ENCODE data around the gene COL13A1.

COL13A1 gene

DNA sequence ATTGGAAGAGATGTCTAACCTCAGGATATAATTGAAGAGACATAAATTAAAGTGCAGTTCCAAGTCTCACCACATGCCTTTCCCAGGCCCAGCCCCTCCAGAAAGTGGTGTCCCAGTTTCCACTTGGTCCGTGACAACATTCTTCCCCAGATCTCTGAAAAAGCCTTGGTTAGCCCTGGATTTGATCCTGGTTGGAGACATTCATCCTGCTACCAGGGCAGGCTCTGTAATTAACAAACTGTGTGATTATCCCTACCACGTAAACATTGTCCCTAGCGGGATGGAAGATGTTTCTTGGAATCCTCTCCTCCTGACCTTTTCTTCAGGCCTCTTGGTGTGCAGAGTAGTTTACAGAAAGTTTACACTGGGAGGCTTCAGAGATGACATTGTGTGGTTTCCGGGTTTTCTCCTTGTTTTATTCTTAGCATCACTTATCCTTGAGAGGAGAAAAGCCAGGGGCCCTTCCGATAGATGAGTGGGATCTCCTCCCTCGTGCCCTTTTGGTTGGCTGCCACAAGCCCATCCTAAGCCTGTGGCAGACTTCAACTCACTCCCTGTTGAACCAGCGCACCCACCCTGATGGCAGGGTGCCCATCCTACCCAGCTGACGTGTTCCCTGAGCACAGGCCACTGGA is 83.8 kb downstream of the COL13A1 start:
- no peak for DNase-seq (ENCODE audit: low read depth)

- DNase-seq (ENCODE audit: low read depth), result no peak
These were observed 87.3 kb downstream of the COL13A1 start for GRCh38 chr10:69888882-69889584.

- DNase-seq (ENCODE audit: low read depth), result no peak
These were observed 88.5 kb downstream of the COL13A1 start for GRCh38 chr10:69890065-69890847.

GRCh38 chr10:69891057-69891617 is 89.4 kb downstream of the COL13A1 start:
- DNase-seq (ENCODE audit: low read depth), result no peak

- DNase-seq (ENCODE audit: low read depth), result no peak
These were observed 90.7 kb downstream of the COL13A1 start for GRCh38 chr10:69892406-69892805.

DNA sequence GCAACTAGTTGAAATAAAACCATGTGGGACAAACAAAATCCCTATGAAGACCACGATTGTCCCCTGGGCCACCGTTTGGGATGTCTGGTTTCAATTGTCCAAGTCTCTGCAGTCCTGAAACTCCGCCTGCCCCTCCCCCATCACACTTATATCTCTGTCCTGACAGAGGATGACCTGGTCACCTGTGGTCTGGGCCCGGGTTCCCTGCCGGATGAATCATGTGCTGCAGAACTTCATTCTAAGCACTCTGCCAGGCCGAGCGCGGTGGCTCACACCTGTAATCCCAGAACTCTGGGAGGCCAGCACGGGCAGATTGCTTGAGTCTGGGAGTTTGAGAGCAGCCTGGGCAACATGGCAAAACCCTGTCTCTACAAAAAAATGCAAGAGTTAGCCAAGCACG is 91.1 kb downstream of the COL13A1 start:
- DNase-seq (ENCODE audit: low read depth), result no peak

DNA sequence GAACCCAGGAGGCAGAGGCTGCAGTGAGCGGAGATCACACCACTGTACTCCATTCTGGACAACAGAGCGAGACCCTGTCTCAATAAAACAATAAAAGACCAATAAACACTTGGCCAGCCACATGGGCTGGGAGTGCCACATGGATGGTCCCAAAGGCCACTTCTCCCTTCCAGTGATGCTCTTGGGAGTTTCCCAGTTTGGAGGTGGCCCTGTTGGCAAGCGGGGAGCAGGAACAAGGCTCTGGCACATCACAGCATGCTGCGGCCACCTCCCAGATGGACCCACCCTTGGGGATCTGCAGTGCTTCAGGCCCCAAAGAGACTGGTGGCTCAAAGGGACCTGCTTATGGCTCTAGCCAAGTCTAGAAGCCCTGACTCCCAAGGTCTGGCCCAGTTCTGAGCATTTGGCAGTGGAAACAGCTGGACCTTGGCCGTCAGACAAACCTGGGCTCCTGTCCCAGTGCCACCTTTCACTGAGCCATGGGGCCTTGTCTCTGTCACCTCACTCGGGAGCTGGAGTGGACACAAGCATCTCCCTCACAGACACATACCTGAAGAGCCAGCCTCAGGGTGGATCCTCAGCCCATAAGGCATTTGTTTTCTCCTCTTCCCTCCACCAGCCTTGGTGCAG is 91.7 kb downstream of the COL13A1 start:
- DNase-seq (ENCODE audit: low read depth), result no peak

GRCh38 chr10:69894156-69894555 is 92.5 kb downstream of the COL13A1 start:
- no peak for DNase-seq (ENCODE audit: low read depth)

DNA sequence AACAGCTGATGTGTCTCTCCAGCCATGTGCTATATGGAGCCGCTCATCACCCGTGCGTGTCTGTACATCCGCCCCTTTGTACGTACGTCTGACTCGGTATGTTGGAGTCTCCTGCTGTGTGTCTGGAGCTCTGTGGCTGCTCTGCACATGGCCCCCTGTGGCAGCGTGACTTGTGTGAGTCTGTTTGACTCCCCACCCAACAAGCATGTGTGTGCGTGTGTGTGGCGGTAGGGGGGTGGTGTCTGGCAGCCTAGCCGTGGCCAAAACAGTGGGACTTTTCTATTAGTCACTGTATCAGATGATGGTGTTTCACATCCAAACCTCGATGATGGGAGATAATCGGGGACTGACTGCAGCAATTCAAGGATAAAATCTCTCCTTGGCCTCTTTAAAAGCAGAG is 94.1 kb downstream of the COL13A1 start:
- no peak for DNase-seq (ENCODE audit: low read depth)

GRCh38 chr10:69896606-69897231 is 95.0 kb downstream of the COL13A1 start:
- DNase-seq (ENCODE audit: low read depth), result no peak

- DNase-seq (ENCODE audit: low read depth), result no peak
These were observed 95.7 kb downstream of the COL13A1 start for GRCh38 chr10:69897432-69897831.

GRCh38 chr10:69897999-69898398 is 96.3 kb downstream of the COL13A1 start:
- no peak for DNase-seq (ENCODE audit: low read depth)

DNA sequence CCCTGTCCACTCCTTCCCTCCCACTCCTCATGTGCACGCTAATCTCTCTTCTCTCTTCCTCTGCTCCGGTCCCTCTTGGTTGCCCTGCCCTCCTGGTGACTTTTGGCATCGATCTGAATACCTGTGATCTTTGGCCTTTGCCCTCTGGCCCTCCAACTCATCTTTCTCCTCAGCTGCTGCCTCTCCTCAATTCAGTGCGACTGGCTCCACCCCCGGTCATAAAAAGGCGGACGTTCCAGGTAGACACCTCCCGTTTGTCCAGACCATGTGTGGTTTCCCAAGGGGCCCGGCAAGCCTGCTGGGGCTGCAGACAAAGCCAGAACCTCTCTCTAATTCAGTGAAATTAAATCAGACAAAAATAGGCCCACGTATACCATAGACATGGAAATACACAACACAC is 96.8 kb downstream of the COL13A1 start:
- no peak for DNase-seq (ENCODE audit: low read depth)

DNA sequence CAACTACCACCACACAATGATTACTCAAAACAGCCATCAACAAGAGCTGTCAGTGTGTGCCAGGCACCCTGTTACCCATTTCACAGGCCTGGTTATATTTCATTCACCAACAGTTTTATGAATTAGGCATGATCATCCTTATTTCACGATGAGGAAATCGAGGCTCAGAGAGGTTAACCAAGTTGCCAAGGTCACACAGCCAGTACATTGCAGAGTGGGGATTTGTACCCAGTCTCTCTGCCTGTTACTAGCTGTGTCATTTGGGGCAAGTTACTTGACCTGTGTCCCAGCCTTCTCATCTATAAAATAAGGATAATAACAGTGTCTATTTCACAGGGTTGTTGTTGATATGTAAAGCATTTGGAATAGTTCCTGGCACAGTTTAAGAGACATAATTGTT is 97.2 kb downstream of the COL13A1 start:
- DNase-seq (ENCODE audit: low read depth), result no peak

DNA sequence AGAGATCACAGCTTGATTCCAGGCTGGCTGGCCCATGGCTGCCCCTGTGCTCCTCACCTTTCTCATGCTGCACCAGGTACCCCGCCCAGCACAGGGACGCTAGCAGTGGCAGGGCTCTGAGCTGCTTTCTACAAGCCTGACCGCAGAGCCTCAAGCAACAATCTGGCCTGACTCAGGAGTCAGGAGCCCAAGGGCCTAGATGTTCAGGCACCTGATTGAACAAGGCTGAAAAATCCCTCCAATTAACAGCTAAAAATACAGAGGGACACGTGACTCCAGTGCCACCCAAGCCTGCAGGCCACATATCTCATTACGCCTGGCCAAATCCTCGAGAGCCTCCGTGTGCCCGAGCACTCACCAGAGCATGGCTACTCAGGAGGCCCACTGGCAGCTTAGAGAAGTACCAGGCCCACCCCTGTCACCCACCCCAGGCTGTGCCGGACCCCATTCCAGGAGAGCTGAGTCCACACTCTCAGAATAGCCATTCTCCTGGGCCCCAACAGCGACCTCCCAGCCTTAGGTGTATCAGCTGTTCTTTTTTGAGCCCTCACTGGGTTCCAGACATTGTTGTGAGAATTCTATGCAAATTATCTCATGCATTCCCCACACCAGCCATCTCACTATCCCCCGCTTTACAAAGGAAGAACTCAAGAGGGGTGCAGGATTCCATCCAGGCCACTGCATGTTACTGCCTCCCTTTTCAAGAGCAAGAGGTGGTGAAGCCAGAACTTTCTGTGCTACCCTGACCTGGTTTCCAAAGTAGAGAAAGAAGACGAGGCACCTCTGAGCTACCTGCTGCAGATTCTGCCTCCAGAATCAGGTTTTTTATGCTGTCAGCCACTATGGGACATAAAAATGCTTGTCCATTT is 98.3 kb downstream of the COL13A1 start:
- DNase-seq (ENCODE audit: low read depth), result no peak

GRCh38 chr10:69901022-69901421 is 99.3 kb downstream of the COL13A1 start:
- DNase-seq (ENCODE audit: low read depth), result no peak

DNA sequence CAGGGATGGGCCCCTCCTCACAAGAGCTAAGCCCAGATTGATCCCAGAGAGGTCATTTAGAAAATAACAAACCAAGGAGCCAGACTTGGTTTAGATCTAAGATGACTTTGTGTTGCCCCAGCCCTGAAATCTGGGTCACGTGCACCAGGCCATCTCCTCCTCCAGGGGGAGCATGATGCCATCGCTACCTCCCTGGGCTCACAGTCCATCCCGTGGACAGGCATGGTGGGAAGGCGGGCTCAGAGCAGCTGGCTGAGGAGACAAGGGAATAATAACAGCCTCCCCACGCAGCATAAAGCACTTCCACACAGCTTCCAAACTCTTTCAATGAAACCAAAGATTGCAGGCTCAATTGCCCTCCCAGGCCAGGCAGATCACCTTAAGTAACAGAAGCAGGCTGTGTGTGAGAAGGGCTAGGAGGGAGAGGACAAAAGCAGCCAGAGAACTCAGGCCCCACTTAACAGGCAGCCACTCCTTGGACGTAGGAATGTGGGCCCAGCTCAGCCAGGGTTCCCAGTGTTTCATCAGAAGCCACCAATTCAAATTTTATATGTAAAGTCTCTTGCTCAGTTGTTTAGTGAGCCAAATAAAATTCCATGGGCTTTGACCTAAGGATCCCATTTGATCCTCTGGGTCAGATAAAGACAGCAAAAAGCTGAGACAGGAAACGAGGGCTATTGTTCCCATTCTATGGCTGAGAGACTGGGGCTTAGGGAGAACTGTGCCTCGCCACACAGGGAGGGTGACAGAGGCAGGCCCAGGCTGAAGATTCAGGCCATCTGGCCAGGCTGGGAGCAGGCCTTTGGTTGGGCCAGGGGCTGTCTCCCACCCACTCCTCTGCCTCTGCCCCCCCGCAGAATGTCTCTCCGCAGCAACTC is 100.2 kb downstream of the COL13A1 start:
- DNase-seq (ENCODE audit: low read depth), result no peak

- no peak for DNase-seq (ENCODE audit: low read depth)
These were observed 101.3 kb downstream of the COL13A1 start for GRCh38 chr10:69902835-69903535.

DNA sequence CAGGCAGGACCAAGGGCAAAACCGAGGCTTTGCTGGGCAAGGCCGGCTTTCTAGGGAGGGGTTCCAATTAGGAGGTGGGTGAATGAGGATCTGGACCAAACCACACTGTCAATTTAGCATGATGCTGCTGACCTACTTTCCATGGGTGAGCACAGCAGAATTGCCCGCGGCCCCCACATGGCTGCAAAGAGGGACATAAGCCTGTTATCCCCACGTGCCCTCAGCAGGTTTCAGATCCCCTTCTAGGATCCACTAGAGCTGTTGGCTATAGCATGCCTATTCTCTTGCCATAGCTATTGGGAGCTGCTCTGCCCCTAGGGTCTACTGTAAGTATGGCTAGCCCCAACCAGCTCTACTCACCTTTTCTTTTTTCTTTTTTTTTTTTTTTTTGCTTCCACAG is 102.8 kb downstream of the COL13A1 start:
- DNase-seq (ENCODE audit: low read depth), result no peak

Data from stimulated activated CD8-positive, alpha-beta memory T cell treated with anti-CD3 and anti-CD28 coated beads, Interleukin-15, amount 100 ng/mL, for 24 hours (primary cell).